ENCODE results near the gene MTMR2.

MTMR2 gene

GRCh38 chr11:95917193-95918036, 6.5 kb downstream of the MTMR2 start:
- no peak for DNase-seq

- DNase-seq, result no peak
Observed at GRCh38 chr11:95916049-95916448, 7.9 kb downstream of the MTMR2 start.

GRCh38 chr11:95915051-95915450, 8.9 kb downstream of the MTMR2 start:
- DNase-seq, result no peak

- DNase-seq, result no peak
Observed at GRCh38 chr11:95913830-95914615, 9.9 kb downstream of the MTMR2 start.

- DNase-seq, result no peak
Observed at GRCh38 chr11:95912902-95913560, 10.9 kb downstream of the MTMR2 start.

GRCh38 chr11:95911369-95911759, 12.5 kb downstream of the MTMR2 start:
- no peak for DNase-seq

- DNase-seq, result no peak
Observed at GRCh38 chr11:95910638-95911368, 13.1 kb downstream of the MTMR2 start.

GRCh38 chr11:95908826-95909225, 15.1 kb downstream of the MTMR2 start:
- no peak for DNase-seq

GRCh38 chr11:95907476-95907875, 16.4 kb downstream of the MTMR2 start:
- no peak for DNase-seq

GRCh38 chr11:95904009-95904650, 19.8 kb downstream of the MTMR2 start:
- no peak for DNase-seq

- DNase-seq, result no peak
Observed at GRCh38 chr11:95898782-95899181, 25.1 kb downstream of the MTMR2 start.

- DNase-seq, result no peak
Observed at GRCh38 chr11:95897731-95898130, 26.2 kb downstream of the MTMR2 start.

- no peak for DNase-seq
Observed at GRCh38 chr11:95895815-95896214, 28.1 kb downstream of the MTMR2 start.

GRCh38 chr11:95892892-95893570, 30.9 kb downstream of the MTMR2 start:
- DNase-seq, result no peak

GRCh38 chr11:95892492-95892891, 31.4 kb downstream of the MTMR2 start:
- DNase-seq, result no peak

GRCh38 chr11:95891423-95892170, 32.3 kb downstream of the MTMR2 start:
- DNase-seq, result no peak

- no peak for DNase-seq
Observed at GRCh38 chr11:95888852-95889251, 35.1 kb downstream of the MTMR2 start.

GRCh38 chr11:95888439-95888838, 35.5 kb downstream of the MTMR2 start:
- no peak for DNase-seq

GRCh38 chr11:95886462-95886861, 37.4 kb downstream of the MTMR2 start:
- no peak for DNase-seq

GRCh38 chr11:95884802-95885201, 39.1 kb downstream of the MTMR2 start:
- DNase-seq, result no peak

GRCh38 chr11:95884376-95884775, 39.5 kb downstream of the MTMR2 start:
- DNase-seq, result no peak

All from activated CD8-positive, alpha-beta memory T cell treated with anti-CD3 and anti-CD28 coated beads, Interleukin-2, amount 50 U/mL, for 48 hours (primary cell).